CD4-positive, alpha-beta memory T cell (primary cell): Measurements from ENCODE around the gene CSNK1G2. TPM values are rescaled to one million over a fixed set of nuclear protein-coding genes. Genes with fewer than 3 reads are reported as not detected.

Experiments
- CTCF ChIA-PET: fragments of 350-600 bp; sonication (Branson Sonifier 250); formaldehyde crosslinking; loops from one replicate; lab custom pipeline; 2021; ENCODE audit warnings: inconsistent platforms; ENCODE audit not compliant: partially characterized antibody; lab: Charles Lee
- POLR2A ChIA-PET: fragments of 350-600 bp; sonication (Branson Sonifier 250); formaldehyde crosslinking; loops from one replicate; lab custom pipeline; 2021; ENCODE audit not compliant: partially characterized antibody; lab: Charles Lee
- DNase-seq, 5 donors: peaks; one replicate each; pipeline versions ENCODE4 v3.0.0 to v3.0.0-alpha.2; 2020 to 2022; ENCODE audit warnings: mixed read lengths in 1 of 5
- H3K27ac ChIP-seq: one replicate; pipeline ENCODE4 v1.7.0; 2013; ENCODE audit warnings: low read depth, low read length
- H3K27me3 ChIP-seq: 2 replicates; pipeline ENCODE4 v1.7.0; 2013; ENCODE audit warnings: mild to moderate bottlenecking, low read length, moderate library complexity; ENCODE audit not compliant: insufficient read depth
- H3K36me3 ChIP-seq: 2 replicates; pipeline ENCODE4 v1.7.0; 2013; ENCODE audit warnings: mild to moderate bottlenecking, low read length, moderate library complexity; ENCODE audit not compliant: insufficient read depth
- H3K4me1 ChIP-seq: 2 replicates; pipeline ENCODE4 v1.7.0; 2013; ENCODE audit warnings: mild to moderate bottlenecking, low read length, moderate library complexity; ENCODE audit not compliant: insufficient read depth
- H3K4me3 ChIP-seq, 2 donors: one replicate each; pipeline ENCODE4 v1.7.0; 2013; ENCODE audit warnings: low read length in 2 of 2, mild to moderate bottlenecking in 1 of 2
- H3K9me3 ChIP-seq, 2 donors: one replicate each; pipeline ENCODE4 v1.7.0; 2013; ENCODE audit warnings: low read length in 2 of 2, control low read depth in 1 of 2; ENCODE audit not compliant: control insufficient read depth in 1 of 2
- H3K27ac Mint-ChIP-seq, 7 donors: one replicate each; pipeline ENCODE4 v1.8.0; 2020 to 2021; ENCODE audit warnings: mixed read lengths in 7 of 7, mild to moderate bottlenecking in 6 of 7, inconsistent platforms in 3 of 7, moderate library complexity in 3 of 7
- H3K27me3 Mint-ChIP-seq, 2 donors: one replicate each; pipeline ENCODE4 v1.8.0; 2020 to 2021; ENCODE audit warnings: mixed read lengths in 2 of 2
- H3K36me3 Mint-ChIP-seq, 2 donors: one replicate each; pipeline ENCODE4 v1.8.0; 2020 to 2021; ENCODE audit warnings: mixed read lengths in 2 of 2, inconsistent platforms in 1 of 2, mild to moderate bottlenecking in 1 of 2
- H3K4me1 Mint-ChIP-seq, 4 donors: one replicate each; pipeline ENCODE4 v1.8.0; 2020 to 2021; ENCODE audit warnings: mixed read lengths in 4 of 4, mild to moderate bottlenecking in 1 of 4
- H3K4me3 Mint-ChIP-seq, 8 donors: one replicate each; pipeline ENCODE4 v1.8.0; 2020 to 2021; ENCODE audit warnings: mixed read lengths in 8 of 8, mild to moderate bottlenecking in 7 of 8, moderate library complexity in 6 of 8, inconsistent platforms in 3 of 8
- H3K9me3 Mint-ChIP-seq, 8 donors: one replicate each; pipeline ENCODE4 v1.8.0; 2020 to 2021; ENCODE audit warnings: mixed read lengths in 8 of 8, mild to moderate bottlenecking in 5 of 8, inconsistent platforms in 3 of 8, moderate library complexity in 1 of 8
- intact Hi-C: fragments of 100-400 bp; cut with micrococcal nuclease; formaldehyde crosslinking; loops from one replicate; pipeline ENCODE4 v1.15.1; 2023
- polyA plus RNA-seq, 2 donors: library from polyadenylated mRNA; unstranded; fragments of 300-500 nt; fragmentation: Illumina TruSeq; gene quantifications; one replicate each; pipeline ENCODE4 v1.2.3, GENCODE V29; 2021
- total RNA-seq, 2 experiments: library from RNA; stranded (reverse); gene quantifications; one replicate each; pipeline ENCODE4 v1.2.3, GENCODE V29; 2021

CSNK1G2 gene
- total and polyA plus RNA-seq, 4 experiments from 2014 or later = 11.3 to 144 (median 99.5) TPM

- ChIA-PET POLR2A (interaction anchor here (0.9 kb wide), 1 partner anchor 138 kb away, joined by 4 read pairs; no protein-coding TSS in a partner anchor), CTCF (interaction anchor here (1.8 kb wide), 1 partner anchor 13 kb away, joined by 7 read pairs; no protein-coding TSS in a partner anchor)
- no peak overlapping the region for H3K27ac ChIP-seq
- no peaks in the 10 kb centered on the region for H3K27me3 ChIP-seq
- no peaks in the 10 kb centered on the region for H3K9me3 ChIP-seq
- H3K4me3 ChIP-seq = no peak overlapping the region
- Mint-ChIP-seq H3K27me3 (no peaks in the 10 kb centered on the region), H3K36me3 (peaks cover 0 to 2% of the 10 kb centered on the region in 2 donors), H3K4me3 (peak overlapping the region in 4 of 8 donors; percentile 10 to 67 (median 34)), H3K27ac (peak overlapping the region in 6 of 7 donors; percentile 11 to 97 (median 85)), H3K4me1 (peaks cover 6 to 32% (median 12%) of the 10 kb centered on the region in 4 donors), H3K9me3 (no peaks in the 10 kb centered on the region)
- no peak for DNase-seq
- no peaks in the 10 kb centered on the region for H3K36me3 ChIP-seq
- H3K4me1 ChIP-seq = peaks cover 7% of the 10 kb centered on the region
- intact Hi-C loops = no loop called here
These were observed 30.8 kb upstream of the CSNK1G2 start for GRCh38 chr19:1910177-1910576.

DNA sequence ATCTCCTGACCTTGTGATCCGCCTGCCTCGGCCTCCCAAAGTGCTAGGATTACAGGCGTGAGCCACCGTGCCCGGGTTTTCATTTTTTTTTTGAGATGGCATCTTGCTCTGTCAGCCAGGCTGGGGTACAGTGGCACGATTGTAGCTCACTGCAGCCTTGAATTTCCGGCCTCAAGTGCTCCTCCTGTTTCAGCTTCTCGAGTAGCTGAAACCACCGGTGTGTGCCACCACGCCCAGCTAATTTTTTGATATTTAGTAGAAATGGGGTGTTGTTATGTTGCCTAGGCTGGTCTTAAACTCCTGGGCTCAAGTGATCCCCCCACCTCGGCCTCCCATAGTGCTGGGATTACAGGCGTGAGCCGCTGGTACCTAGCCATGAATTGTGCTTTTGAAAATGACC lies 29.9 kb upstream of the CSNK1G2 start:
- H3K4me1 ChIP-seq = peaks cover 1% of the 10 kb centered on the region
- no peaks in the 10 kb centered on the region for H3K9me3 ChIP-seq
- H3K27me3 ChIP-seq = no peaks in the 10 kb centered on the region
- peak overlapping the region in 2 of 8 donors; percentile 42 to 67 for H3K4me3 Mint-ChIP-seq
- H3K4me3 ChIP-seq = no peak overlapping the region
- ChIA-PET POLR2A (interaction anchor here (0.8 to 1.5 kb wide), 6 partner anchors 13 to 137 kb away, joined by 3 to 5 read pairs (median 4); no protein-coding TSS in a partner anchor), CTCF (interaction anchor here (1.8 kb wide), 1 partner anchor 14 kb away, joined by 7 read pairs; no protein-coding TSS in a partner anchor)
- H3K27ac Mint-ChIP-seq = peak overlapping the region in 3 of 7 donors; percentile 6 to 97 (median 8)
- peaks cover 3 to 25% (median 6%) of the 10 kb centered on the region in 4 donors for H3K4me1 Mint-ChIP-seq
- peak in 1 of 5 donors; percentile 72 for DNase-seq
- intact Hi-C loops = no loop called here
- H3K27me3 Mint-ChIP-seq = no peaks in the 10 kb centered on the region
- H3K36me3 Mint-ChIP-seq = no peaks in the 10 kb centered on the region
- no peaks in the 10 kb centered on the region for H3K9me3 Mint-ChIP-seq
- no peaks in the 10 kb centered on the region for H3K36me3 ChIP-seq
- H3K27ac ChIP-seq = no peak overlapping the region

DNA sequence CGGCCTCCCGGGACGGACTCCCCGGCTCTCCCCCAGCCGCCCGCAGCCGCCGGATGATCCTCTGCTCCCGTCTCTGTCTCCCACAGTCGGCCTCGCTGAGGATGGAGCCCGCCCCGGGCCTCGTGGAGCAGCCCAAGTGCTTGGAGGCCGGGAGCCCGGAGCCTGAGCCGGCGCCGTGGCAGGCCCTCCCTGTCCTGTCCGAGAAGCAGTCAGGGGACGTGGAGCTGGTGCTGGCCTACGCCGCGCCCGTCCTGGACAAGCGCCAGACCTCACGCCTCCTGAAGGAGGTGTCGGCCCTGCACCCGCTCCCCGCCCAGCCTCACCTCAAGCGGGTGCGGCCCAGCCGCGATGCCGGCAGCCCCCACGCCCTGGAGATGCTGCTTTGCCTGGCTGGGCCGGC lies 29.0 kb upstream of the CSNK1G2 start:
- CTCF ChIA-PET = interaction anchor here (1.8 kb wide), 1 partner anchor 15 kb away, joined by 7 read pairs; no protein-coding TSS in a partner anchor
- H3K27ac Mint-ChIP-seq = no peak overlapping the region
- intact Hi-C loops = no loop called here

DNA sequence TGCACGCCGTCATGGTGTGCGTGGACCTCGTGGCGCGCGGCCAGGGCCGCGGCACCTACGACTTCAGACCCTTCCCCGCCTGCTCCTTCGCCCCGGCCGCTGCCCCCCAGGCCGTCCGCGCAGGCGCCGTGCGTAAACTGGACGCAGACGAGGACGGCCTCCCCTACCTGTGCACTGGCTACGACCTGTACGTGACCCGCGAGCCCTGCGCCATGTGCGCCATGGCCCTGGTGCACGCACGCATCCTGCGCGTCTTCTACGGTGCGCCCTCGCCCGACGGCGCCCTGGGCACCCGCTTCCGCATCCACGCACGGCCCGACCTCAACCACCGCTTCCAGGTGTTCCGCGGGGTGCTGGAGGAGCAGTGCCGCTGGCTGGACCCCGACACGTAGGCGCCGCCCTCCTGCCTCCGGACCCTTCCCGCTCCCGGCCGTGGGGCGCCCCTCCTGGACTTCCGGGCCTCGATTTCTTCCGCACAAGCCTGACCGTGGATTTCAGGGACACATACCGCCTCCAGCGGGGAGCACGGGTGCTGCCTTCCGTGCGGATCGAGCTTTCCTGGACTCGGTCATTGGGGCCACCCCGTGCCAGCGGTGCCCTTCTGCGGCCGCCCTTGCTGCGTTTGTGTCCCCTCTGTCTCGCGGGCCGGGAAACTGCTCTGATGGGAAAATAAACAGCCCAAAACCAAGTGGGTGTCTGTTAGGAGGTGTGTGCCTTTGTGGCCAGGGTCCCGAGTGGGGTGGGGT lies 28.0 kb upstream of the CSNK1G2 start:
- Mint-ChIP-seq H3K36me3 (peaks cover 0 to under 1% of the 10 kb centered on the region in 2 donors), H3K4me3 (no peak overlapping the region), H3K9me3 (no peaks in the 10 kb centered on the region), H3K4me1 (peaks cover 3 to 20% (median 6%) of the 10 kb centered on the region in 4 donors), H3K27me3 (no peaks in the 10 kb centered on the region), H3K27ac (no peak overlapping the region)
- ChIA-PET POLR2A (no interaction called here), CTCF (no interaction called here)
- intact Hi-C loops = no loop called here
- Histone ChIP-seq H3K4me3 (no peak overlapping the region), H3K36me3 (no peaks in the 10 kb centered on the region), H3K9me3 (no peaks in the 10 kb centered on the region), H3K27me3 (no peaks in the 10 kb centered on the region), H3K4me1 (no peaks in the 10 kb centered on the region), H3K27ac (no peak overlapping the region)
- DNase-seq = no peak

More for the DNA sequence above, 29.0 kb upstream of the CSNK1G2 start:
- Mint-ChIP-seq H3K27me3 (no peaks in the 10 kb centered on the region), H3K4me3 (no peak overlapping the region), H3K9me3 (no peaks in the 10 kb centered on the region), H3K4me1 (peaks cover 3 to 24% (median 6%) of the 10 kb centered on the region in 4 donors), H3K36me3 (no peaks in the 10 kb centered on the region)
- Histone ChIP-seq H3K27ac (no peak overlapping the region), H3K27me3 (no peaks in the 10 kb centered on the region), H3K4me1 (no peaks in the 10 kb centered on the region), H3K36me3 (no peaks in the 10 kb centered on the region), H3K9me3 (no peaks in the 10 kb centered on the region), H3K4me3 (no peak overlapping the region)
- POLR2A ChIA-PET = interaction anchor here (1.3 to 1.5 kb wide), 3 partner anchors 14 to 37 kb away, joined by 3 to 5 read pairs (median 3); no protein-coding TSS in a partner anchor
- DNase-seq = no peak

GRCh38 chr19:1913781-1914577 lies 27.0 kb upstream of the CSNK1G2 start:
- Histone ChIP-seq H3K4me3 (no peak overlapping the region), H3K36me3 (no peaks in the 10 kb centered on the region), H3K27ac (no peak overlapping the region), H3K4me1 (no peaks in the 10 kb centered on the region), H3K9me3 (no peaks in the 10 kb centered on the region), H3K27me3 (no peaks in the 10 kb centered on the region)
- intact Hi-C loops = no loop called here
- no peaks in the 10 kb centered on the region for H3K9me3 Mint-ChIP-seq
- no peaks in the 10 kb centered on the region for H3K27me3 Mint-ChIP-seq
- POLR2A ChIA-PET = interaction anchor here (1.2 kb wide), 1 partner anchor 29 kb away, joined by 3 read pairs; the partner anchor contains the start of gene ABHD17A
- no peak overlapping the region for H3K4me3 Mint-ChIP-seq
- CTCF ChIA-PET = no interaction called here
- peaks cover 2 to 15% (median 6%) of the 10 kb centered on the region in 4 donors for H3K4me1 Mint-ChIP-seq
- peaks cover 0 to 4% of the 10 kb centered on the region in 2 donors for H3K36me3 Mint-ChIP-seq
- peak in 1 of 5 donors; percentile 19 for DNase-seq
- H3K27ac Mint-ChIP-seq = no peak overlapping the region

DNA sequence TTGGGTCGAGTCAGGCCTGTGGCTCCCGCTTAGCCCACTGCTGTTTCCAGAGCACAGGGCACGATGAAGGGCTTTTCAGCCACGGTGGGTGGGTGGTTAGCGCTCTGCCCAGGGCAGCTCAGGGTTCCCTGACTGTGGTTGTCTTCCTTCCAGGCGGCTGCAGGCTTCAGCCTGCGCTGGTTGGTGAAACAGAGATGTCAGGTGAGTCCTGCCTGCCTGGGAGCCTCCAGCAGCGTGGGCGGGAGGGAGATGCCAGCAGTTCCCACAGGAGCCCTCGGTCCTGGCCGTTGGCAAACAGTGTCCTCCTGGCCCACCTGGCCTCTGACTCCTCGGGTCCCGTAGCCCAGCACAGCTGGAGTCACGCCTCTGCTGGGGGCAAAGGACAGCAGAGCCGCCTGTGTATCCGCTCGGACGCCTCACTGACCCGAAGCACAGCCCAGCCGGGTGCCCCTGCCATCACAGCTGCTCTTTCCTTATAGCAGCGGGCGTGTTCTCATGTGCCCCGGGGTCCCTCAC lies 26.1 kb upstream of the CSNK1G2 start:
- Mint-ChIP-seq H3K27ac (no peak overlapping the region), H3K27me3 (no peaks in the 10 kb centered on the region), H3K36me3 (peaks cover 0 to 4% of the 10 kb centered on the region in 2 donors), H3K4me1 (peaks cover 2 to 7% (median 5%) of the 10 kb centered on the region in 4 donors), H3K9me3 (no peaks in the 10 kb centered on the region), H3K4me3 (no peak overlapping the region)
- CTCF ChIA-PET = interaction anchor here (0.9 kb wide), 1 partner anchor 15 kb away, joined by 4 read pairs; no protein-coding TSS in a partner anchor
- DNase-seq = no peak
- H3K36me3 ChIP-seq = no peaks in the 10 kb centered on the region
- POLR2A ChIA-PET = interaction anchor here (1.2 kb wide), 1 partner anchor 30 kb away, joined by 3 read pairs; the partner anchor contains the start of gene ABHD17A
- H3K9me3 ChIP-seq = no peaks in the 10 kb centered on the region
- no peak overlapping the region for H3K4me3 ChIP-seq
- H3K27me3 ChIP-seq = no peaks in the 10 kb centered on the region
- no peaks in the 10 kb centered on the region for H3K4me1 ChIP-seq
- H3K27ac ChIP-seq = no peak overlapping the region
- intact Hi-C loops = no loop called here
